Activated B cell treated with CpG ODN at 0.5 μM for 24 hours (primary cell): ENCODE data around the gene FNIP1. TPM values are rescaled to one million over a fixed set of nuclear protein-coding genes. Genes with fewer than 3 reads are reported as not detected.
"Not testable (repeated sequence)": the region's sequence is repeated elsewhere in the genome, so short reads cannot be mapped to it uniquely, and the experiment has no call there.

Experiments
- ATAC-seq: fragments of 200-7000 bp; cut with Tn5 transposase; one replicate; pipeline ENCODE4 v1.10.0; 2021; ENCODE audit warnings: low read depth, mild to moderate bottlenecking, moderate library complexity
- CTCF ChIA-PET: fragments of 350-600 bp; sonication (Branson Sonifier 250); formaldehyde crosslinking; loops from one replicate; lab custom pipeline; 2021; ENCODE audit warnings: antibody characterized with exemption; lab: Charles Lee
- POLR2A ChIA-PET: fragments of 350-600 bp; sonication (Branson Sonifier 250); formaldehyde crosslinking; loops from one replicate; lab custom pipeline; 2021; ENCODE audit warnings: antibody characterized with exemption; lab: Charles Lee
- DNase-seq: peaks from one replicate; pipeline ENCODE4 v3.0.0; 2022
- H3K27ac Mint-ChIP-seq: one replicate; pipeline ENCODE4 v1.8.0; 2020; ENCODE audit warnings: mixed read lengths
- H3K27me3 Mint-ChIP-seq: one replicate; pipeline ENCODE4 v1.8.0; 2021; ENCODE audit warnings: mixed read lengths
- H3K36me3 Mint-ChIP-seq: one replicate; pipeline ENCODE4 v1.8.0; 2021; ENCODE audit warnings: low read depth, mixed read lengths
- H3K4me1 Mint-ChIP-seq: one replicate; pipeline ENCODE4 v1.8.0; 2021; ENCODE audit warnings: mixed read lengths
- H3K4me3 Mint-ChIP-seq: one replicate; pipeline ENCODE4 v1.8.0; 2020; ENCODE audit warnings: mild to moderate bottlenecking, mixed read lengths
- H3K9me3 Mint-ChIP-seq: one replicate; pipeline ENCODE4 v1.8.0; 2020; ENCODE audit warnings: mixed read lengths
- intact Hi-C: fragments of 100-400 bp; cut with micrococcal nuclease; formaldehyde crosslinking; loops from one replicate; pipeline ENCODE4 v1.15.1; 2024
- total RNA-seq: library from RNA; stranded (reverse); gene quantifications from 2 replicates; pipeline ENCODE4 v1.2.3, GENCODE V29; 2022
- TF ChIP-seq, protein P1 (sequence below): fragments of 200-600 bp; IDR thresholded peaks from one replicate; pipeline ENCODE4 v1.8.0; 2022; ENCODE audit warnings: antibody characterized with exemption, mild to moderate bottlenecking

Gene FNIP1
- total RNA-seq, 1 donor from 2014 or later = 34.0 TPM

DNA sequence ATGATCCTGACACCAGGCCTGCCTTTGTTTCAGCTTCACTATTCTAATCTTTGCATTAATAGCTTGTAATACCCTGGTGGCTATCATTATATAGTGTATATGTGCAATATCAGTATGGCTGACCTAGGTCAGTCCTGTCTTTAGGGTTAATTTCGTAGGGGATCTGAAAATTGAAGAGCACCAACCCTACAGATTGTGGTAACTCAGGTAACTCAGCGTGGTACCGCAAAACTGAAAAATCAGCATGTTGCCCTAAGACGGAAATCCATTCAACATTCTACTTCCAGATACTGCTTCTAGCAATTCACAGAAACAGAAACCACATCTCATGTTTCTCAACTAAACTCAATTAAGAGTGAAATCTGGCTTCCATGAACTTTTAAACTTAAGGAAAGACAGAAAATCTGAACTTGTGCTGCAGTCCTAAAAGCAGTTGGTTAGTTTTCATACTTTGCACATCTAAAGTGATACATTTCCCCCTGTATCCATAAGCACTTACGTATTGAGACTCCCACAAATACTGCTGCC lies 78.3 kb downstream of the FNIP1 start:
- H3K27ac Mint-ChIP-seq = no peak overlapping the region
- H3K9me3 Mint-ChIP-seq = peaks cover 14% of the 10 kb centered on the region
- ATAC-seq (no peak), DNase-seq (no peak)
- ChIA-PET POLR2A (interaction anchor here (0.7 kb wide), 1 partner anchor 83 kb away, joined by 3 read pairs; no protein-coding TSS in a partner anchor), CTCF (interaction anchor here (0.6 to 1.3 kb wide), 2 partner anchors 24 to 129 kb away, joined by 3 to 4 read pairs; no protein-coding TSS in a partner anchor)
- H3K36me3 Mint-ChIP-seq = peaks cover 62% of the 10 kb centered on the region
- H3K27me3 Mint-ChIP-seq = no peaks in the 10 kb centered on the region
- TF ChIP-seq, protein P1, sequence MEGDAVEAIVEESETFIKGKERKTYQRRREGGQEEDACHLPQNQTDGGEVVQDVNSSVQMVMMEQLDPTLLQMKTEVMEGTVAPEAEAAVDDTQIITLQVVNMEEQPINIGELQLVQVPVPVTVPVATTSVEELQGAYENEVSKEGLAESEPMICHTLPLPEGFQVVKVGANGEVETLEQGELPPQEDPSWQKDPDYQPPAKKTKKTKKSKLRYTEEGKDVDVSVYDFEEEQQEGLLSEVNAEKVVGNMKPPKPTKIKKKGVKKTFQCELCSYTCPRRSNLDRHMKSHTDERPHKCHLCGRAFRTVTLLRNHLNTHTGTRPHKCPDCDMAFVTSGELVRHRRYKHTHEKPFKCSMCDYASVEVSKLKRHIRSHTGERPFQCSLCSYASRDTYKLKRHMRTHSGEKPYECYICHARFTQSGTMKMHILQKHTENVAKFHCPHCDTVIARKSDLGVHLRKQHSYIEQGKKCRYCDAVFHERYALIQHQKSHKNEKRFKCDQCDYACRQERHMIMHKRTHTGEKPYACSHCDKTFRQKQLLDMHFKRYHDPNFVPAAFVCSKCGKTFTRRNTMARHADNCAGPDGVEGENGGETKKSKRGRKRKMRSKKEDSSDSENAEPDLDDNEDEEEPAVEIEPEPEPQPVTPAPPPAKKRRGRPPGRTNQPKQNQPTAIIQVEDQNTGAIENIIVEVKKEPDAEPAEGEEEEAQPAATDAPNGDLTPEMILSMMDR = no peak
- intact Hi-C loops = no loop called here
- H3K4me1 Mint-ChIP-seq = no peaks in the 10 kb centered on the region
- no peak overlapping the region for H3K4me3 Mint-ChIP-seq

DNA sequence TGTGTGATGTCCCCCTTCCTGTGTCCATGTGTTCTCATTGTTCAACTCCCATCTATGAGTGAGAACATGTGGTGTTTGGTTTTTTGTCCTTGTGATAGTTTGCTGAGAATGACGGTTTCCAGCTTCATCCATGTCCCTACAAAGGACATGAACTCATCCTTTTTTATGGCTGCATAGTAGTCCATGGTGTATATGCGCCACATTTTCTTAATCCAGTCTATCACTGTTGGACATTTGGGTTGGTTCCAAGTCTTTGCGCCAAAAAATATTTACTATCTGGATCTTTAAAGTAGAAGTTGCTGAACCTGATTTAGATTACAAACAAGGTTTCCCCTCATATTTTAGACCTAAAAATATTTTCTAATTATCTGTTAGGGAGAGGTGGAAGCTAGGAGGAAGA lies 79.7 kb downstream of the FNIP1 start:
- H3K4me1 Mint-ChIP-seq, ATAC-seq, intact Hi-C loops, DNase-seq, POLR2A ChIA-PET, H3K27me3 Mint-ChIP-seq, H3K4me3 Mint-ChIP-seq, CTCF ChIA-PET, H3K27ac Mint-ChIP-seq: not testable (repeated sequence)
- Mint-ChIP-seq H3K36me3 (peaks cover 70% of the 10 kb centered on the region), H3K9me3 (peaks cover 14% of the 10 kb centered on the region)

DNA sequence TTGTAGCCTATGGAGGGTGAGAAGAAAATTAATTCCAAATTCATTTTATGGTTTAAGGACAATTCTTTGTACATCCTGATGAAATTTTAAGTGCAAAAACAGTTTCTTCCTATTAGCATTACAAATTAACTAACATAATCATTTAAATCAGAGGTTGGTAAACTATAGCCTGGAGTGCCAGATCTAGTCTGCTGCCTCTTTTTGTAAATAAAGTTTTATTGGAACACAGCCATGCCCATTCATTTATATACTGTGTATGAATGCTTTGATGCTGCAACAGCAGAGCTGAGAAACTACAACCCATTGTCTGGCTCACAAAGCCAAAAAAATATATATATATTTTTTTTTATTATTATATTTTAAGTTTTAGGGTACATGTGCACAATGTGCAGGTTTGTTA lies 80.2 kb downstream of the FNIP1 start:
- intact Hi-C loops = no loop called here
- H3K36me3 Mint-ChIP-seq = peaks cover 75% of the 10 kb centered on the region
- peaks cover 14% of the 10 kb centered on the region for H3K9me3 Mint-ChIP-seq
- no peak overlapping the region for H3K27ac Mint-ChIP-seq
- ChIA-PET POLR2A (no interaction called here), CTCF (no interaction called here)
- ATAC-seq (no peak), DNase-seq (no peak)
- TF ChIP-seq, protein P1 = no peak
- no peak overlapping the region for H3K4me3 Mint-ChIP-seq
- H3K4me1 Mint-ChIP-seq = no peaks in the 10 kb centered on the region
- no peaks in the 10 kb centered on the region for H3K27me3 Mint-ChIP-seq

DNA sequence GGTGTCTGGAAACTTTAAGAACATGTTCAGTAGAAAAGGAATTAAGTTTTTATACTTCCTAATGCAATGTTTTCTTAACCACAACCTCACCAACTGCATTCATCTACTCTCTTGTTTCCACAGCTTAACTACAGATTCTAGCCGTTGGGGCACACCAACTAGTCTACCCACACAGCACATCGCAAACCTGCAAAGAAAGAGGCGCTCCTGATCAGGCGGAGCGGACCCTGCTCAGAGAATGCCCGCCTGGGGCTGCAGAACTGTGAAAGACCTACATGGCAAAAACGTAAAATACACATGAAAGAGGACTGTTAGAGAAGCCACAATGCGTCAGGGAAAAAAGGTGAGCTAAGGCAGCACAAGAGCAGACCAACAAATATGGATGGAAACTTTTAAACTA lies 86.4 kb downstream of the FNIP1 start:
- CTCF ChIA-PET = no interaction called here
- H3K27me3 Mint-ChIP-seq = no peaks in the 10 kb centered on the region

DNA sequence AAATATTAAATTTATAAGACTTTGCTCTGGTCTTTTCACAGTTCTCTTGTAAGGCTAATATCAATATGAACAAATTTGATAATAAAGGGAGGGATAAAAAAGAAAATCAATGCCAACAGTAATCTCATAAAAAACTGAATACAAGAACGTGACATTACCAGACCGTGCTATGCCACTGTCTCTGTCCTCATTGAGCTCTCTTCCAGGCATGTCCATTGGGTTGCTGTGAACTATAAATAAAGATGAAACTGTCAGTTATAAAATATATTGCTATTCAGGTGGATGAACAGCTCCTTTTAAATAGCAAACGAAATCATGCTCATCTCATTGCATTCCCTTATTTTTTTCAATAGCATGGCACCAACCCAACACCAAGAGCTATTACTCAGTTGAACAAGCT lies 87.8 kb downstream of the FNIP1 start:
- intact Hi-C loops = no loop called here
- H3K27ac Mint-ChIP-seq = no peak overlapping the region
- H3K9me3 Mint-ChIP-seq = no peaks in the 10 kb centered on the region
- no peaks in the 10 kb centered on the region for H3K27me3 Mint-ChIP-seq
- TF ChIP-seq, protein P1 = no peak
- peaks cover 67% of the 10 kb centered on the region for H3K36me3 Mint-ChIP-seq
- no peak for DNase-seq
- POLR2A ChIA-PET = interaction anchor here (0.6 kb wide), 1 partner anchor 84 kb away, joined by 5 read pairs; no protein-coding TSS in a partner anchor
- H3K4me3 Mint-ChIP-seq = no peak overlapping the region
- CTCF ChIA-PET = no interaction called here
- H3K4me1 Mint-ChIP-seq = no peaks in the 10 kb centered on the region
- ATAC-seq = no peak

More for the DNA sequence above, 86.4 kb downstream of the FNIP1 start:
- Mint-ChIP-seq H3K4me1 (no peaks in the 10 kb centered on the region), H3K36me3 (peaks cover 63% of the 10 kb centered on the region), H3K9me3 (no peaks in the 10 kb centered on the region), H3K4me3 (no peak overlapping the region), H3K27ac (no peak overlapping the region)
- POLR2A ChIA-PET = no interaction called here
- TF ChIP-seq, protein P1 = no peak
- no peak for ATAC-seq
- DNase-seq = no peak
- intact Hi-C loops = no loop called here

DNA sequence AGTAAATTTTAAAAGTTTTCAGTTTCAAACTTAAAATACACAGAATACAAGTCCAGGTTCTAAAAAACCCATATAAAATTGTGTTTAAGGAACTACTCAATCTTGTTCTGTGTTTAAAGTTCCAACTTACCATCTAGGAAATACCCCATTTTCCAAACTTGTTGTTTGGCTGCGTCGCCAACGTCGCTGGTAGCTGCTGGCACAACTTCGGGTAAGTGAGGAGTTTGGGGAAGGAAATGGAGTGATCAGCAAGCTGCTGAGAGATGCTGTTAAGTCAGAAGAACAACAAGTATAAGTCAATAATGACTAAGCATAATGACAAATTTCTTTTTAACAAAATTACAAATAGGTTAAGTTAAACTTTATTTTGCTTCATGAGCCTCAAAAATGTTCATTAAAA lies 90.5 kb downstream of the FNIP1 start:
- no peak overlapping the region for H3K4me3 Mint-ChIP-seq
- no peak overlapping the region for H3K27ac Mint-ChIP-seq
- ChIA-PET POLR2A (no interaction called here), CTCF (no interaction called here)
- peaks cover 76% of the 10 kb centered on the region for H3K36me3 Mint-ChIP-seq
- no peaks in the 10 kb centered on the region for H3K9me3 Mint-ChIP-seq
- H3K4me1 Mint-ChIP-seq = no peaks in the 10 kb centered on the region
- intact Hi-C loops = no loop called here
- DNase-seq (no peak), ATAC-seq (no peak)
- TF ChIP-seq, protein P1 = no peak
- H3K27me3 Mint-ChIP-seq = no peaks in the 10 kb centered on the region
